ENCODE results near the gene TMEM179. TPM values are rescaled to one million over a fixed set of nuclear protein-coding genes. Genes with fewer than 3 reads are reported as not detected.

The TMEM179 gene
- total and polyA plus RNA-seq, 2 of the 13 experiments (the other 11 are each of a cell fraction or from before 2014, with no cell fraction given) = not detected

GRCh38 chr14:104609666-104610065, 5.1 kb upstream of the TMEM179 start:
- in situ Hi-C loops (cut with HindIII; ENCODE audit: extremely low pct_ligation_motif_present, low pct_unique_long_range_greater_than_20kb) (no loop called here), intact Hi-C loops (cut with micrococcal nuclease; ENCODE audit: unreplicated experiment) (no loop called here)
- FAIRE-seq (no peak), DNase-seq (ENCODE audit: low spot score) (no peak), ATAC-seq (no peak)
- Histone ChIP-seq H3K27ac (ENCODE audit: extremely low read length, insufficient read depth, low read length) (no peak overlapping the region), H3K79me2 (ENCODE audit: insufficient read depth, low read length) (no peaks in the 10 kb centered on the region), H3K27me3 (ENCODE audit: control insufficient read depth in 1 of 2, insufficient read depth in 2 of 2, low read length in 2 of 2) (peaks cover 0 to 26% of the 10 kb centered on the region in 2 experiments; a peak in 3 of 5 replicates), H4K20me1 (ENCODE audit: insufficient read depth, low read length) (no peaks in the 10 kb centered on the region), H3K9me3 (ENCODE audit: low read length) (no peaks in the 10 kb centered on the region), H2AFZ (ENCODE audit: low read length) (no peak overlapping the region), H3K4me1 (ENCODE audit: insufficient read depth, low read length) (no peaks in the 10 kb centered on the region), H3K36me3 (replicated peaks in 1 of 2; ENCODE audit: control insufficient read depth in 1 of 2, insufficient read depth in 2 of 2, low read length in 2 of 2) (no peaks in the 10 kb centered on the region), H3K4me3 (replicated peaks in 1 of 3; ENCODE audit: insufficient read depth in 1 of 3, low read depth in 2 of 3, low read length in 3 of 3) (no peak overlapping the region), H3K4me2 (ENCODE audit: low read depth, low read length) (no peak overlapping the region), H3K9ac (ENCODE audit: insufficient read depth, low read depth, low read length) (no peak overlapping the region)
- TF ChIP-seq ZNF253 (CRISPR knock-in tag; IDR thresholded peaks at IDR 0.05; ENCODE audit: borderline replicate concordance) = no peak
- TF ChIP-seq FOXP4 (CRISPR knock-in tag; IDR thresholded peaks at IDR 0.05) = no peak
- no peak for TF ChIP-seq HMGXB3 (CRISPR knock-in tag; IDR thresholded peaks at IDR 0.05; ENCODE audit: borderline replicate concordance)
- no peak for TF ChIP-seq ZFP41 (CRISPR knock-in tag; IDR thresholded peaks at IDR 0.05; ENCODE audit: borderline replicate concordance)
- TF ChIP-seq RCOR2 (CRISPR knock-in tag; IDR thresholded peaks at IDR 0.05) = no peak
- no peak for TF ChIP-seq SNAI1 (CRISPR knock-in tag; IDR thresholded peaks at IDR 0.05; ENCODE audit: borderline replicate concordance)
- no peak for TF ChIP-seq TCF12 (IDR thresholded peaks at IDR 0.05)
- TF ChIP-seq TCF12 (CRISPR knock-in tag; IDR thresholded peaks at IDR 0.05) = no peak
- no peak for TF ChIP-seq GPBP1L1 (CRISPR knock-in tag; IDR thresholded peaks at IDR 0.05)
- no peak for TF ChIP-seq HNF4A (CRISPR knock-in tag; IDR thresholded peaks at IDR 0.05)
- TF ChIP-seq BHLHE40 (IDR thresholded peaks at IDR 0.05; ENCODE audit: low read length) = no peak
- TF ChIP-seq RBM22 (optimal IDR thresholded peaks at IDR 0.05; ENCODE audit: low read length) = no peak
- no peak for TF ChIP-seq FOXJ3 (CRISPR knock-in tag; IDR thresholded peaks at IDR 0.05; ENCODE audit: borderline replicate concordance)
- TF ChIP-seq KAT7 (CRISPR knock-in tag; IDR thresholded peaks at IDR 0.05; ENCODE audit: borderline replicate concordance) = no peak
- ChIA-PET CTCF (ENCODE audit: low intra/inter-chr PET ratio, low total read pairs) (no interaction called here), POLR2A (no interaction called here)
- WGBS (ENCODE audit: low lambda C conversion rate) = 17% methylated on average over 7 of the region's 7 CpGs
- no TSS peak for BruUV-seq (replicated peaks)

All from HepG2 (cell line).